HL-60 (cell line): ENCODE measurements around the gene DACT2.
"Not testable (repeated sequence)": the region's sequence is repeated elsewhere in the genome, so short reads cannot be mapped to it uniquely, and the experiment has no call there.

Experiments
- DNase-seq, 2 experiments: peaks; one replicate each; pipeline ENCODE4 v3.0.0-alpha.2; 2010 to 2020; ENCODE audit warnings: low read depth in 1 of 2, low spot score in 1 of 2
- H3K27ac ChIP-seq: fragments of 250-450 bp; sonication (Bioruptor Pico); replicated peaks from 2 replicates; pipeline ENCODE4 v1.5.1; 2020; ENCODE audit warnings: mild to moderate bottlenecking, moderate library complexity
- H3K27me3 ChIP-seq: fragments of 250-450 bp; sonication (Bioruptor Pico); 2 replicates; pipeline ENCODE4 v1.5.1; 2021; ENCODE audit warnings: mild to moderate bottlenecking, moderate library complexity; ENCODE audit not compliant: insufficient read depth, poor library complexity, severe bottlenecking
- H3K4me3 ChIP-seq: replicated peaks from 2 replicates; pipeline ENCODE4 v1.5.1; 2011; ENCODE audit warnings: mild to moderate bottlenecking, control low read depth, low read length; ENCODE audit not compliant: insufficient read depth
- CTCF ChIP-seq: IDR thresholded peaks from one replicate; pipeline ENCODE4 v1.5.1; 2011; ENCODE audit warnings: low read length, control low read depth, inconsistent platforms; ENCODE audit not compliant: insufficient read depth
- GABPA ChIP-seq: IDR thresholded peaks from 2 replicates; pipeline ENCODE4 v1.6.1; 2012; ENCODE audit warnings: low read depth
- POLR2AphosphoS5 ChIP-seq: IDR thresholded peaks from 2 replicates; pipeline ENCODE4 v1.6.1; 2012; ENCODE audit warnings: low read depth
- REST ChIP-seq: IDR thresholded peaks from 2 replicates; pipeline ENCODE4 v1.6.1; 2012; ENCODE audit warnings: low read depth; ENCODE audit not compliant: insufficient replicate concordance
- SPI1 ChIP-seq: IDR thresholded peaks from 2 replicates; pipeline ENCODE4 v1.6.1; 2012; ENCODE audit warnings: low read depth, mild to moderate bottlenecking, borderline replicate concordance

The DACT2 gene

GRCh38 chr6:168272415-168273325 is 46.9 kb downstream of the DACT2 start:
- no peaks in the 10 kb centered on the region for H3K27me3 ChIP-seq
- no peak overlapping the region for H3K27ac ChIP-seq
- no peak for DNase-seq
- TF ChIP-seq CTCF = no peak
- H3K4me3 ChIP-seq = no peak overlapping the region

GRCh38 chr6:168270274-168271172 is 49.1 kb downstream of the DACT2 start:
- TF ChIP-seq CTCF = no peak
- no peak for DNase-seq
- Histone ChIP-seq H3K4me3 (no peak overlapping the region), H3K27me3 (no peaks in the 10 kb centered on the region), H3K27ac (no peak overlapping the region)

DNA sequence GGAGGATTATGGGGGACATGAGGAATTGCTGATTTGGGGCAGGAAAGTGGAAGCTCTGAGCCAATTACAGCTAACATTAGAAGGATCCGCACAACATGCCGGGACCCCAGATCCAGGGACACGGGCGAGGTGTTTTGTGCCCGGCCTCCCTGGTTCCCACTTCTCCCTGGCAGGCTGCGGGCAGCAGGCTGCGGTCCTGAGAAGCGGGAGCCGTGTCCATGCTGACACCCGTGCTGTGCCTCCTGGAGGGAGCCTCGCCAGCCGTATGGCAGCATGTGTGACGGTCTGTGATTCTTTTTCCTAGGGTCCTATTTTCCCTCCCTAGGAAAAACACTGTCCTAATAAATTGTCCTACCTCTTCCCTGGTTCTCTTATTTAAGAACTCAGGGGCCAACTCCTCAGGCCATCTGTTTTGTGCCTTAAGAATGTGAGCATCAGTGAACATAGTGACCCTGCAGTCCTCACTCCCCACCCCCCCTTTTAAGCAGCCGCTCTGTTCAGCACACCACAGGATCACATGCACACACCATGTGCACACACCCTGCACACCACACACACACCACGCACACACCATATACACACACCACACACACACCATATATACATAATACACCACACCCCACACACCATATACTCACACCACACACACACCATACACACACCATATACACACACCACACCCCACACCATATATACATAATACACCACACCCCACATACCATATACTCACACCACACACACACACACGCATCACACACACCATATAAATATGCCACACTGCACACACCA is 49.9 kb downstream of the DACT2 start:
- Histone ChIP-seq H3K27ac (no peak overlapping the region), H3K4me3 (no peak overlapping the region), H3K27me3 (no peaks in the 10 kb centered on the region)
- no peak for DNase-seq
- TF ChIP-seq POLR2AphosphoS5 = no peak
- no peak for TF ChIP-seq CTCF
- no peak for TF ChIP-seq SPI1
- no peak for TF ChIP-seq GABPA
- TF ChIP-seq REST = no peak

DNA sequence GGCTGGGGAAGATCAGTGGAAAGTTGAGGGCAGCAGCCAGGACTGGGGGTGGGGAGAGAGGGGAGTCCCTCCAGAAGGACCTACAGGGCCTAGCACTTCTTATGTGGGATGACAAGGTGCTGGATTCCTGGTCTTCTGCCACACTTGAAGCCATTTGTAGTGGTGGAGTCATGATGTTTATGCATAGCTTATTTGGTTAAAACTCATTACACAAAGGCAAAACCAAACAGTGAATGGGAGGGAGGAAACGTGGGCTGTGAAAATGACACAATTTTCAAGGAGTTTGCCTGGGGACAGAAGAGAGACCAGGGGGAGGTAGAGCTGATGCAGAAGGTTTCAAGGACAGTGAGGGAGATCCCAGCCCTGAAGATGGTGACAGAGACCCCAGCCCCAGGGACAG is 50.8 kb downstream of the DACT2 start:
- no peaks in the 10 kb centered on the region for H3K27me3 ChIP-seq
- no peak overlapping the region for H3K27ac ChIP-seq
- no peak for TF ChIP-seq SPI1
- no peak for TF ChIP-seq POLR2AphosphoS5
- no peak for TF ChIP-seq GABPA
- no peak for TF ChIP-seq REST
- TF ChIP-seq CTCF = no peak
- no peak overlapping the region for H3K4me3 ChIP-seq
- DNase-seq = no peak

DNA sequence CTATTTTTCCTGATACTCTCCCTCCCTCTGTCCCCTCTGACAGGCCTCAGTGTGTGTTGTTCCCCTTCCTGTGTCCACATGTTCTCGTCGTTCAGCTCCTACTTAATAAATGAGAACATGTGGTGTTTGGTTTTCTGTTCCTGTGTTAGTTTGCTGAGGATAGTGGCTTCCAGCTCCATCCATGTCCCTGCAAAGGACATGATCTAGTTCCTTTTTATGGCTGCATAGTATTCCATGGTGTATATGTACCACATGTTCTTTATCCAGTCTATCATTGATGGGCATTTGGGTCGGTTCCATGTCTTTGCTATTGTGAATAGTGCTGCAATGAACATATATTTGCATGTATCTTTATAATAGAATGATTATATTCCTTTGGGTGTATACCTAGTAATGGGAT is 51.8 kb downstream of the DACT2 start:
- not testable (repeated sequence) for H3K27me3 ChIP-seq, H3K27ac ChIP-seq, DNase-seq, H3K4me3 ChIP-seq
